MG63 (cell line): ENCODE data around the gene DOC2A. TPM values are rescaled to one million over a fixed set of nuclear protein-coding genes. Genes with fewer than 3 reads are reported as not detected.
"Not testable (repeated sequence)": the region's sequence is repeated elsewhere in the genome, so short reads cannot be mapped to it uniquely, and the experiment has no call there.

ENCODE experiments used
- DNase-seq: peaks from one replicate; pipeline ENCODE4 v3.0.0-alpha.2; 2020
- H3K27me3 ChIP-seq: fragments of 250-450 bp; sonication (Bioruptor Pico); 2 replicates; pipeline ENCODE4 v1.5.1; 2020; ENCODE audit warnings: mild to moderate bottlenecking, moderate library complexity
- H3K36me3 ChIP-seq: fragments of 250-450 bp; sonication (Bioruptor Pico); 2 replicates; pipeline ENCODE4 v1.5.1; 2020; ENCODE audit warnings: mild to moderate bottlenecking, moderate library complexity
- H3K4me3 ChIP-seq: fragments of 250-450 bp; sonication (Bioruptor Pico); 2 replicates; pipeline ENCODE4 v1.5.1; 2020; ENCODE audit warnings: mild to moderate bottlenecking, moderate library complexity
- H3K9me3 ChIP-seq: fragments of 250-450 bp; sonication (Bioruptor Pico); 2 replicates; pipeline ENCODE4 v1.5.1; 2020; ENCODE audit warnings: mild to moderate bottlenecking, moderate library complexity
- total RNA-seq: library from RNA; depleted of rRNA; stranded (reverse); fragments of >200 nt; shearing (Covaris generic); gene quantifications from 2 replicates; pipeline ENCODE4 v1.2.3, GENCODE V29; 2014; ENCODE audit warnings: low replicate concordance

DOC2A gene
- total RNA-seq, 1 experiment from 2014 or later: not detected

- Histone ChIP-seq H3K9me3 (no peaks in the 10 kb centered on the region), H3K27me3 (peaks cover 14% of the 10 kb centered on the region), H3K4me3 (no peak within 1 kb of the TSS), H3K36me3 (no peaks in the 10 kb centered on the region)
- no peak for DNase-seq
These were observed 20.1 kb upstream of the DOC2A start, which contains the start of gene TLCD3B for GRCh38 chr16:30030841-30031413. Gene TLCD3B (minus strand): TSS chr16:30031271. CDS start chr16:30030527, 744 bp downstream.

- H3K27me3 ChIP-seq: peaks cover 21% of the 10 kb centered on the region
These were observed 19.3 kb upstream of the DOC2A start for GRCh38 chr16:30030011-30030685.

GRCh38 chr16:30028438-30029076, 17.7 kb upstream of the DOC2A start:
- H3K36me3 ChIP-seq: no peaks in the 10 kb centered on the region
- no peak for DNase-seq
- peaks cover 15% of the 10 kb centered on the region for H3K27me3 ChIP-seq
- no peaks in the 10 kb centered on the region for H3K9me3 ChIP-seq
- H3K4me3 ChIP-seq: no peak overlapping the region

More at GRCh38 chr16:30030011-30030685, 19.3 kb upstream of the DOC2A start:
- Histone ChIP-seq H3K9me3 (no peaks in the 10 kb centered on the region), H3K4me3 (no peak overlapping the region), H3K36me3 (no peaks in the 10 kb centered on the region)
- no peak for DNase-seq

GRCh38 chr16:30027588-30028437, 17.0 kb upstream of the DOC2A start:
- Histone ChIP-seq H3K4me3 (no peak overlapping the region), H3K27me3 (peaks cover 14% of the 10 kb centered on the region), H3K36me3 (no peaks in the 10 kb centered on the region), H3K9me3 (no peaks in the 10 kb centered on the region)
- no peak for DNase-seq

GRCh38 chr16:30026449-30026848, 15.6 kb upstream of the DOC2A start:
- peaks cover 11% of the 10 kb centered on the region for H3K27me3 ChIP-seq
- H3K4me3 ChIP-seq: no peak overlapping the region

GRCh38 chr16:30025574-30025973, 14.7 kb upstream of the DOC2A start:
- peaks cover 9% of the 10 kb centered on the region for H3K27me3 ChIP-seq
- no peak overlapping the region for H3K4me3 ChIP-seq
- DNase-seq: no peak
- H3K9me3 ChIP-seq: no peaks in the 10 kb centered on the region
- H3K36me3 ChIP-seq: no peaks in the 10 kb centered on the region

More at GRCh38 chr16:30026449-30026848, 15.6 kb upstream of the DOC2A start:
- DNase-seq: no peak
- Histone ChIP-seq H3K9me3 (no peaks in the 10 kb centered on the region), H3K36me3 (no peaks in the 10 kb centered on the region)

GRCh38 chr16:30025156-30025555, 14.3 kb upstream of the DOC2A start:
- H3K4me3 ChIP-seq: no peak overlapping the region
- peaks cover 9% of the 10 kb centered on the region for H3K27me3 ChIP-seq
- H3K9me3 ChIP-seq: no peaks in the 10 kb centered on the region
- no peaks in the 10 kb centered on the region for H3K36me3 ChIP-seq
- DNase-seq: no peak

- no peaks in the 10 kb centered on the region for H3K9me3 ChIP-seq
- H3K4me3 ChIP-seq: no peak overlapping the region
- peaks cover 9% of the 10 kb centered on the region for H3K27me3 ChIP-seq
- no peak for DNase-seq
- H3K36me3 ChIP-seq: no peaks in the 10 kb centered on the region
These were observed 13.6 kb upstream of the DOC2A start for GRCh38 chr16:30024451-30024850.

- no peak for DNase-seq
- Histone ChIP-seq H3K36me3 (no peaks in the 10 kb centered on the region), H3K9me3 (no peaks in the 10 kb centered on the region), H3K27me3 (peaks cover 9% of the 10 kb centered on the region), H3K4me3 (no peak overlapping the region)
These were observed 12.8 kb upstream of the DOC2A start for GRCh38 chr16:30023586-30023985.

GRCh38 chr16:30022887-30023286, 12.1 kb upstream of the DOC2A start, which contains the start of gene C16orf92:
Gene C16orf92 (plus strand): TSS chr16:30023198. CDS start chr16:30023341, 143 bp downstream.
- Histone ChIP-seq H3K9me3 (no peaks in the 10 kb centered on the region), H3K27me3 (peaks cover 9% of the 10 kb centered on the region), H3K36me3 (no peaks in the 10 kb centered on the region), H3K4me3 (no peak within 1 kb of the TSS)
- DNase-seq: no peak

GRCh38 chr16:30018731-30019158, 7.9 kb upstream of the DOC2A start:
- no peaks in the 10 kb centered on the region for H3K9me3 ChIP-seq
- H3K36me3 ChIP-seq: no peaks in the 10 kb centered on the region
- H3K4me3 ChIP-seq: no peak overlapping the region
- no peaks in the 10 kb centered on the region for H3K27me3 ChIP-seq
- peak; percentile 57 for DNase-seq

GRCh38 chr16:30017937-30018336, 7.1 kb upstream of the DOC2A start:
- not testable (repeated sequence) for H3K4me3 ChIP-seq, H3K9me3 ChIP-seq, H3K27me3 ChIP-seq, H3K36me3 ChIP-seq, DNase-seq

- DNase-seq: no peak
- no peaks in the 10 kb centered on the region for H3K27me3 ChIP-seq
- no peaks in the 10 kb centered on the region for H3K36me3 ChIP-seq
- no peak overlapping the region for H3K4me3 ChIP-seq
- no peaks in the 10 kb centered on the region for H3K9me3 ChIP-seq
These were observed 6.4 kb upstream of the DOC2A start for GRCh38 chr16:30017277-30017656.

GRCh38 chr16:30016555-30017276, 5.9 kb upstream of the DOC2A start:
- H3K9me3 ChIP-seq: no peaks in the 10 kb centered on the region
- no peak overlapping the region for H3K4me3 ChIP-seq
- no peaks in the 10 kb centered on the region for H3K27me3 ChIP-seq
- DNase-seq: no peak
- H3K36me3 ChIP-seq: no peaks in the 10 kb centered on the region

- not testable (repeated sequence) for H3K36me3 ChIP-seq, DNase-seq, H3K4me3 ChIP-seq, H3K9me3 ChIP-seq, H3K27me3 ChIP-seq
These were observed 4.6 kb upstream of the DOC2A start for GRCh38 chr16:30015450-30015849.

GRCh38 chr16:30012598-30012997, 1.8 kb upstream of the DOC2A start:
- not testable (repeated sequence) for H3K9me3 ChIP-seq, H3K27me3 ChIP-seq, H3K4me3 ChIP-seq, H3K36me3 ChIP-seq, DNase-seq
